GM12875 (cell line): ENCODE measurements around the gene TMBIM1.

Experiments
- H3K4me3 ChIP-seq: one replicate; pipeline ENCODE4 v1.5.1; 2011; ENCODE audit warnings: low read depth, low read length, control low read depth
- CTCF ChIP-seq: IDR thresholded peaks from 2 replicates; pipeline ENCODE4 v1.5.1; 2011; ENCODE audit warnings: low read depth, mild to moderate bottlenecking, control low read depth, inconsistent platforms, low read length, moderate library complexity, borderline replicate concordance; ENCODE audit not compliant: insufficient read depth

Gene TMBIM1

DNA sequence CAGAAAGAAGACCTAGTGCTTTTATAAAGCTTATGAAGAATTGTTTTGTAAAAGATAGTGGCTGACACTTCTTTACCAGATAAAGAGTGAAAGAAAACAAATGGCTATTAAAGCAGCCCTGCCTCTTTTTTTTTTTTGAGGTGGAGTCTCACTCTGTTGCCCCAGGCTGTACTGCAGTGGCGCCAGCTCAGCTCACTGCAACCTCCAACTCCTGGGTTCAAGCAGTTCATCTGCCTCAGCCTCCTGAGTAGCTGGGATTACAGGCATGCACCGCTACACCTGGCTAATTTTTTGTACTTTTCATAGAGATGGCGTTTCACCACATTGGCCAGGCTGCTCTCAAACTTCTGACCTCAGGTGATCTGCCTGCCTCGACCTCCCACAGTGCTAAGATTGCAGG, 62.5 kb downstream of the TMBIM1 start:
- H3K4me3 ChIP-seq: no peak overlapping the region
- TF ChIP-seq CTCF: no peak

DNA sequence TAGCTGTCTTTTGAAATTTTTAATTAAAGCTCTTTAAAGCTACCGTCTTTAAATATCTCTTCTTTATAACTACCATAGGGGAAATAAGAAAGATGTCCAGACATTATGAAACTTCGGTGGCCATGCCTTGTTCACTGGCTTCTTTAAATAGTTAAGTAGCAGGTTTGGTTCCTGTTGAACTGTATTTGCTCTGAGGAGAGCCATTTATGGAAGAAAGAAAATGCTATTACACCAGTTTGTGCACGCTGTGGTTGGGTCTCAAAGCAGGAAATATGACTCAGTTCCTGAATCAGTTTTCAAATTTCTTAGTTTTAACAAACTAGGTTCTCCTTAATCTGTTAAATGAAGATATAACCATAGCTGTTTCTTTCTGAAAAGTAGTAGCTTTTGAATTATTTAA, 63.1 kb downstream of the TMBIM1 start:
- H3K4me3 ChIP-seq: no peak overlapping the region
- TF ChIP-seq CTCF: no peak

DNA sequence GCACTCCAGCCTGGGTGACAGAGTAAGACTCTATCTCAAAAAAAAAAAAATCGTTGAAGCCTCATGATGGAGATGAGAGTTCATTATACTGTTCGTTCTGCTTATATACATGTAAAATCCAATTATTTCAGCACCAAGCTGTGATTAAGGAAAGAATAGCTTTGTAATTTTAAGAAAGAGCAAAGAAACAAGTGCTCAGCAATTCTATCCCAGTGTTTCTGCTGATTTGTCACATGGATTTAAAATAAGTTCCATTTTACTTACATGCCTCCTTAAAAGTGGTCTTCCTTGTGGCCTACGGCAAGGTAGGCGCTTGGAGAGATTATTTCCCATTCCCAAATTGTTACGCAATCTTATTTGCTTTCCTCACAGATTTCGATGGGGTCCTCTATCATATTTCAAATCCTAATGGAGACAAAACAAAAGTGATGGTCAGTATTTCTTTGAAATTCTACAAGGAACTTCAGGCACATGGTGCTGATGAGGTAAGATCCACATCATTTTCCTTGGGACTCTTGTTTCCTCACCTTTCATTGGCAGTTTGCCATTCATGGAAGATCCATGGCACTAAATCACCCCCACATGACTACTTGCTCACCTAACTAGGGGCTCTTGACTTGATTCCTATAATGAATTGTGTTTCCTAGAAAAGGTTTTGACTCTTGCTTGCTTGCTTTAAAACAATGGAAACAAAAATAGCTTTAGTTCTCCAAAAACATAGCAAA, 63.8 kb downstream of the TMBIM1 start:
- TF ChIP-seq CTCF: no peak
- H3K4me3 ChIP-seq: no peak overlapping the region

GRCh38 chr2:218226903-218227302, 65.4 kb downstream of the TMBIM1 start:
- no peak for TF ChIP-seq CTCF
- H3K4me3 ChIP-seq: no peak overlapping the region
